Stomach (tissue), 9 donors: ENCODE measurements around the gene COLQ. TPM values are rescaled to one million over a fixed set of nuclear protein-coding genes. Genes with fewer than 3 reads are reported as not detected.

Experiments used
- DNase-seq, 2 donors: peaks; one replicate each; pipeline versions ENCODE4 v3.0.0 to v3.0.0-alpha.2; 2013 to 2019
- H3K27ac ChIP-seq, 5 donors: fragments of 200-600 bp in 4 of 5; sonication (generic) in 4 of 5; one replicate each; pipeline ENCODE4 v1.5.1; 2013 to 2019; ENCODE audit warnings: mild to moderate bottlenecking in 1 of 5, moderate library complexity in 1 of 5
- H3K27me3 ChIP-seq, 3 donors: fragments of 200-600 bp; sonication (generic); one replicate each; pipeline ENCODE4 v1.5.1; 2017 to 2019; ENCODE audit warnings: mixed run types in 1 of 3
- H3K36me3 ChIP-seq, 4 donors: fragments of 200-600 bp; sonication (generic); 1 replicate in 3 of 4; 2 replicates in 1 of 4; pipeline ENCODE4 v1.5.1; 2016 to 2019
- H3K4me1 ChIP-seq, 4 donors: fragments of 200-600 bp; sonication (generic); one replicate each; pipeline ENCODE4 v1.5.1; 2016 to 2019
- H3K4me3 ChIP-seq, 4 donors: fragments of 200-600 bp; sonication (generic) in 3 of 4; one replicate each; pipeline ENCODE4 v1.5.1; 2016 to 2019; ENCODE audit warnings: mild to moderate bottlenecking in 1 of 4
- H3K9me3 ChIP-seq, 4 donors: fragments of 200-600 bp; sonication (generic); one replicate each; pipeline ENCODE4 v1.5.1; 2016 to 2019
- EP300 ChIP-seq: sonication (generic); formaldehyde crosslinking; IDR thresholded peaks from one replicate; pipeline ENCODE4 v1.6.1; 2017; ENCODE audit warnings: antibody characterized with exemption
- POLR2A ChIP-seq, 4 donors: fragments of 450-650 bp; IDR thresholded peaks; one replicate each; pipeline ENCODE4 v1.6.1; 2016; ENCODE audit warnings: antibody characterized with exemption in 4 of 4, control low read depth in 2 of 4, mild to moderate bottlenecking in 1 of 4, moderate library complexity in 1 of 4
- POLR2AphosphoS5 ChIP-seq, 3 donors: sonication (generic); formaldehyde crosslinking; IDR thresholded peaks; one replicate each; pipeline ENCODE4 v1.6.1; 2016; ENCODE audit warnings: antibody characterized with exemption in 3 of 3
- WGBS, 5 donors: extraction: QIAGEN DNeasy Blood & Tissue Kit in 3 of 5; methylation state at CpG; one replicate each; pipeline versions ENCODE4 v1.1.5 to v1.1.7; 2013 to 2018; 5-methylcytosine and 5-hydroxymethylcytosine counted together
- intact Hi-C: fragments of 100-400 bp; cut with DNase I; formaldehyde crosslinking; loops from one replicate; pipeline ENCODE4 v1.15.1; 2023; ENCODE audit warnings: low total_unique reads
- polyA plus RNA-seq, 3 donors: library from polyadenylated mRNA; stranded (reverse); fragments of 200-250 nt; gene quantifications; one replicate each; pipeline ENCODE4 v1.2.3, GENCODE V29; 2013
- total RNA-seq, 5 donors: library from RNA; depleted of rRNA; stranded (reverse); fragments of >200 nt; gene quantifications; one replicate each; pipeline versions ENCODE4 v1.1.0 to v1.2.3, GENCODE V29; 2014 to 2016
- TF ChIP-seq, protein P1 (sequence below), 7 experiments: fragments of 450-650 bp in 4 of 7; fragments of 200-600 bp in 3 of 7; sonication (generic) in 3 of 7; IDR thresholded peaks; one replicate each; pipeline ENCODE4 v1.5.1; 2016 to 2019; ENCODE audit warnings: antibody characterized with exemption in 7 of 7, control low read depth in 2 of 7, mild to moderate bottlenecking in 1 of 7
- donor health status: healthy with polysubstance abuse.
- donor health status: Bipolar disorder and iron deficiency.
- donor health status: healthy.

COLQ gene
- total and polyA plus RNA-seq, 8 donors: 0.29 to 5.3 (median 1.2) TPM; not detected in 1

GRCh38 chr3:15449489-15450224, 71.8 kb downstream of the COLQ start:
- Histone ChIP-seq H3K27ac (no peak overlapping the region), H3K4me1 (no peaks in the 10 kb centered on the region), H3K36me3 (peaks cover 0 to 54% (median 24%) of the 10 kb centered on the region in 4 donors), H3K27me3 (no peaks in the 10 kb centered on the region), H3K4me3 (no peak overlapping the region), H3K9me3 (no peaks in the 10 kb centered on the region)
- intact Hi-C loops: no loop called here
- WGBS, 5 donors: 82 to 96% (median 86%) methylated on average over 2 to 3 of the region's 3 CpGs
- no peak for DNase-seq
- TF ChIP-seq EP300 (no peak), POLR2AphosphoS5 (IDR thresholded peaks at IDR 0.05) (no peak), POLR2A (IDR thresholded peaks at IDR 0.05) (no peak)
- TF ChIP-seq, protein P1, sequence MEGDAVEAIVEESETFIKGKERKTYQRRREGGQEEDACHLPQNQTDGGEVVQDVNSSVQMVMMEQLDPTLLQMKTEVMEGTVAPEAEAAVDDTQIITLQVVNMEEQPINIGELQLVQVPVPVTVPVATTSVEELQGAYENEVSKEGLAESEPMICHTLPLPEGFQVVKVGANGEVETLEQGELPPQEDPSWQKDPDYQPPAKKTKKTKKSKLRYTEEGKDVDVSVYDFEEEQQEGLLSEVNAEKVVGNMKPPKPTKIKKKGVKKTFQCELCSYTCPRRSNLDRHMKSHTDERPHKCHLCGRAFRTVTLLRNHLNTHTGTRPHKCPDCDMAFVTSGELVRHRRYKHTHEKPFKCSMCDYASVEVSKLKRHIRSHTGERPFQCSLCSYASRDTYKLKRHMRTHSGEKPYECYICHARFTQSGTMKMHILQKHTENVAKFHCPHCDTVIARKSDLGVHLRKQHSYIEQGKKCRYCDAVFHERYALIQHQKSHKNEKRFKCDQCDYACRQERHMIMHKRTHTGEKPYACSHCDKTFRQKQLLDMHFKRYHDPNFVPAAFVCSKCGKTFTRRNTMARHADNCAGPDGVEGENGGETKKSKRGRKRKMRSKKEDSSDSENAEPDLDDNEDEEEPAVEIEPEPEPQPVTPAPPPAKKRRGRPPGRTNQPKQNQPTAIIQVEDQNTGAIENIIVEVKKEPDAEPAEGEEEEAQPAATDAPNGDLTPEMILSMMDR (IDR thresholded peaks at IDR 0.05): no peak

GRCh38 chr3:15443826-15444524, 77.5 kb downstream of the COLQ start:
- no peaks in the 10 kb centered on the region for H3K9me3 ChIP-seq
- intact Hi-C loops: no loop called here
- no peaks in the 10 kb centered on the region for H3K27me3 ChIP-seq
- no peak overlapping the region for H3K4me3 ChIP-seq
- TF ChIP-seq, protein P1 (IDR thresholded peaks at IDR 0.05): no peak
- 70 to 86% (median 75%) methylated on average over 4 of the region's 4 CpGs for WGBS, 5 donors
- H3K27ac ChIP-seq: no peak overlapping the region
- DNase-seq: no peak
- H3K36me3 ChIP-seq: peaks cover 22 to 63% (median 53%) of the 10 kb centered on the region in 4 donors
- H3K4me1 ChIP-seq: peaks cover 0 to 4% (median 0%) of the 10 kb centered on the region in 4 donors

DNA sequence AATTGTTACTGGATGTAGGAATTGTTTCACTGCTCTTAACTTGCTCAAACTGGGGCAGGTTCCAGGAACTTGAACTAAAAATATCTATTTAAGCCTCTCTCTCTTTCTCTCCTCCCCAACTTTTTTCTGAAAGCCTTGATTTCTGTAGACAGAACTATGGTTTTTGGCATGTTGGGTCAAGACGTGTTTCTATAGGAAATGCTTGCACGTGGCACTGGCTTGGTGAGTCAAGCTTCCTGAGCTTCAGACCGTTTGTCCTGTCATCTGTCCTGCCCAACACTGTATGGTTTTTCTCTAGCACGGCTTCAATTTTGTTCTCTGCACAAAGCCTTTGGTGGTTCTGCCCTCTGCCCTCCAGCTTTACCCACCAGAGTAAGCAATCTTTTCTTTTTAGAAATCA, 80.6 kb downstream of the COLQ start:
- Histone ChIP-seq H3K4me3 (no peak overlapping the region), H3K27me3 (no peaks in the 10 kb centered on the region), H3K9me3 (no peaks in the 10 kb centered on the region), H3K4me1 (peaks cover 0 to 11% (median 0%) of the 10 kb centered on the region in 4 donors), H3K36me3 (peaks cover 52 to 94% (median 84%) of the 10 kb centered on the region in 4 donors), H3K27ac (no peak overlapping the region)
- intact Hi-C loops: no loop called here
- TF ChIP-seq EP300: no peak
- TF ChIP-seq, protein P1 (IDR thresholded peaks at IDR 0.05): no peak
- no peak for TF ChIP-seq POLR2A (IDR thresholded peaks at IDR 0.05)
- no peak for TF ChIP-seq POLR2AphosphoS5 (IDR thresholded peaks at IDR 0.05)
- no peak for DNase-seq
- WGBS, 5 donors: 61 to 81% (median 75%) methylated on average over 4 of the region's 4 CpGs

- no peak overlapping the region for H3K4me3 ChIP-seq
- no peak overlapping the region for H3K27ac ChIP-seq
- peaks cover 0 to 11% (median 0%) of the 10 kb centered on the region in 4 donors for H3K4me1 ChIP-seq
- TF ChIP-seq, protein P1 (IDR thresholded peaks at IDR 0.05): no peak
- TF ChIP-seq POLR2AphosphoS5 (IDR thresholded peaks at IDR 0.05): no peak
- TF ChIP-seq POLR2A (IDR thresholded peaks at IDR 0.05): no peak
- TF ChIP-seq EP300: no peak
- no peaks in the 10 kb centered on the region for H3K27me3 ChIP-seq
- no peak for DNase-seq
- H3K9me3 ChIP-seq: no peaks in the 10 kb centered on the region
- H3K36me3 ChIP-seq: peaks cover 66 to 98% (median 93%) of the 10 kb centered on the region in 4 donors
- intact Hi-C loops: no loop called here
Observed at GRCh38 chr3:15439476-15439875, 82.0 kb downstream of the COLQ start.
